IMR-90 (cell line): ENCODE results near the gene TEX101. TPM values are rescaled to one million over a fixed set of nuclear protein-coding genes. Genes with fewer than 3 reads are reported as not detected.

Experiments
- ATAC-seq: fragments of 200-7000 bp; cut with Tn5 transposase; 2 replicates; pipeline ENCODE4 v1.9.1; 2020; ENCODE audit warnings: low read depth, mild to moderate bottlenecking, moderate library complexity
- BruUV-seq: library from RNA; stranded (reverse); fragments of 400-500 nt; replicated peaks from 2 replicates; lab custom pipeline; 2021; lab: Mats Ljungman, UMichigan
- CTCF ChIA-PET: fragments of 300-600 bp; formaldehyde crosslinking; extraction: SDS; loops from one replicate; lab custom pipeline; 2021; ENCODE audit warnings: antibody characterized with exemption; lab: Yijun Ruan, JAX
- POLR2A ChIA-PET: fragments of 300-600 bp; sonication (Branson Sonifier 250); formaldehyde crosslinking; loops from one replicate; lab custom pipeline; 2022; ENCODE audit warnings: antibody characterized with exemption; ENCODE audit not compliant: unreplicated experiment; lab: Charles Lee
- DNase-seq: peaks from one replicate; pipeline ENCODE4 v3.0.0; 2013
- H2AFZ ChIP-seq: replicated peaks from 2 replicates; pipeline ENCODE3; 2013; ENCODE audit warnings: low read length, mild to moderate bottlenecking; ENCODE audit not compliant: poor library complexity
- H2AK5ac ChIP-seq: 2 replicates; pipeline ENCODE4 v1.6.1; 2013; ENCODE audit warnings: low read depth, low read length, inconsistent platforms
- H2AK9ac ChIP-seq: replicated peaks from 2 replicates; pipeline ENCODE3; 2013; ENCODE audit warnings: mild to moderate bottlenecking, low read depth, low read length, moderate library complexity; ENCODE audit not compliant: poor library complexity
- H2BK120ac ChIP-seq: 2 replicates; pipeline ENCODE4 v1.6.1; 2013; ENCODE audit warnings: low read depth, low read length, inconsistent platforms
- H2BK15ac ChIP-seq: 3 replicates; pipeline ENCODE4 v1.6.1; 2013; ENCODE audit warnings: low read depth, low read length, inconsistent platforms
- H2BK20ac ChIP-seq: 2 replicates; pipeline ENCODE4 v1.6.1; 2013; ENCODE audit warnings: low read depth, mild to moderate bottlenecking, inconsistent platforms, low read length, moderate library complexity
- H2BK5ac ChIP-seq: 2 replicates; pipeline ENCODE4 v1.6.1; 2013; ENCODE audit warnings: mild to moderate bottlenecking, low read depth, low read length, inconsistent platforms; ENCODE audit not compliant: poor library complexity, severe bottlenecking
- H3K14ac ChIP-seq: replicated peaks from 2 replicates; pipeline ENCODE4 v1.6.1; 2013; ENCODE audit warnings: low read depth, low read length, inconsistent platforms
- H3K18ac ChIP-seq: 2 replicates; pipeline ENCODE4 v1.6.1; 2013; ENCODE audit warnings: low read depth, low read length, control low read depth
- H3K23ac ChIP-seq: 2 replicates; pipeline ENCODE4 v1.6.1; 2013; ENCODE audit warnings: low read depth, low read length, inconsistent platforms
- H3K27ac ChIP-seq: 2 replicates; pipeline ENCODE4 v1.5.1; 2013; ENCODE audit warnings: mild to moderate bottlenecking, control low read depth, low read length; ENCODE audit not compliant: insufficient read depth
- H3K27me3 ChIP-seq: 2 replicates; pipeline ENCODE4 v1.6.1; 2013; ENCODE audit warnings: low read length; ENCODE audit not compliant: control insufficient read depth, insufficient read depth
- H3K36me3 ChIP-seq: 2 replicates; pipeline ENCODE4 v1.6.1; 2013; ENCODE audit warnings: low read length, mixed read lengths; ENCODE audit not compliant: control insufficient read depth, insufficient read depth
- H3K4ac ChIP-seq: 2 replicates; pipeline ENCODE4 v1.6.1; 2013; ENCODE audit warnings: low read depth, low read length, inconsistent platforms
- H3K4me1 ChIP-seq: 2 replicates; pipeline ENCODE4 v1.6.1; 2013; ENCODE audit warnings: low read length, mixed read lengths; ENCODE audit not compliant: control insufficient read depth, insufficient read depth
- H3K4me2 ChIP-seq: 2 replicates; pipeline ENCODE4 v1.6.1; 2013; ENCODE audit warnings: low read depth, mild to moderate bottlenecking, control low read depth, low read length, moderate library complexity
- H3K4me3 ChIP-seq: 2 replicates; pipeline ENCODE4 v1.5.1; 2013; ENCODE audit warnings: low read depth, mild to moderate bottlenecking, control low read depth, low read length, moderate library complexity; ENCODE audit not compliant: insufficient read depth
- H3K56ac ChIP-seq: 2 replicates; pipeline ENCODE4 v1.6.1; 2013; ENCODE audit warnings: low read length, inconsistent platforms; ENCODE audit not compliant: insufficient read depth; ENCODE audit errors: extremely low read depth
- H3K79me1 ChIP-seq, 2 experiments: 2 replicates each; pipeline ENCODE4 v1.6.1; 2013; ENCODE audit warnings: low read length in 2 of 2, inconsistent platforms in 1 of 2, low read depth in 1 of 2
- H3K9ac ChIP-seq: 2 replicates; pipeline ENCODE4 v1.6.1; 2013; ENCODE audit warnings: low read depth, low read length, control low read depth
- H3K9me1 ChIP-seq: 2 replicates; pipeline ENCODE4 v1.6.1; 2013; ENCODE audit warnings: low read length, inconsistent platforms; ENCODE audit not compliant: insufficient read depth
- H3K9me3 ChIP-seq: 2 replicates; pipeline ENCODE4 v1.6.1; 2013; ENCODE audit warnings: low read length; ENCODE audit not compliant: control insufficient read depth, insufficient read depth
- H4K20me1 ChIP-seq: 2 replicates; pipeline ENCODE4 v1.6.1; 2013; ENCODE audit warnings: low read length, inconsistent platforms; ENCODE audit not compliant: insufficient read depth
- H4K5ac ChIP-seq: 2 replicates; pipeline ENCODE4 v1.6.1; 2013; ENCODE audit warnings: mild to moderate bottlenecking, low read depth, low read length, control low read depth
- H4K8ac ChIP-seq, 2 experiments: 2 replicates each; pipeline ENCODE4 v1.6.1; 2013; ENCODE audit warnings: low read depth in 2 of 2, low read length in 2 of 2, control low read depth in 1 of 2, inconsistent platforms in 1 of 2
- H4K91ac ChIP-seq: 2 replicates; pipeline ENCODE4 v1.6.1; 2013; ENCODE audit warnings: low read depth, low read length, inconsistent platforms; ENCODE audit not compliant: insufficient read depth
- CEBPB ChIP-seq: IDR thresholded peaks from 2 replicates; pipeline ENCODE4 v1.6.1; 2012; ENCODE audit warnings: low read depth, low read length, improper control_type of control experiment
- CTCF ChIP-seq: conservative IDR thresholded peaks from 2 replicates; pipeline ENCODE4 v1.5.1; 2012; ENCODE audit warnings: mild to moderate bottlenecking, low read depth, low read length, improper control_type of control experiment
- MAFK ChIP-seq: IDR thresholded peaks from 2 replicates; pipeline ENCODE4 v1.6.1; 2012; ENCODE audit warnings: low read depth, low read length, improper control_type of control experiment
- RAD21 ChIP-seq: IDR thresholded peaks from 2 replicates; pipeline ENCODE4 v1.6.1; 2012; ENCODE audit warnings: low read length, improper control_type of control experiment
- RFX5 ChIP-seq: IDR thresholded peaks from 2 replicates; pipeline ENCODE4 v1.8.0; 2012; ENCODE audit warnings: low read depth, mild to moderate bottlenecking, low read length, moderate library complexity
- WGBS, 2 experiments: methylation state at CpG; one replicate each; pipeline versions ENCODE4 v1.1.5 to v1.1.7; 2013; ENCODE audit warnings: missing lambda C conversion rate in 2 of 2; ENCODE audit not compliant: insufficient read length in 1 of 2; ENCODE audit errors: extremely low coverage in 2 of 2; 5-methylcytosine and 5-hydroxymethylcytosine counted together
- dilution Hi-C: fragments of 300-500 bp; cut with HindIII; formaldehyde crosslinking; loops from one replicate; pipeline ENCODE4 v1.14.3; 2018; ENCODE audit warnings: low sequenced_read_pairs; ENCODE audit not compliant: unreplicated experiment
- in situ Hi-C: fragments of 300-500 bp; cut with MboI; formaldehyde crosslinking; loops from 3 replicates; pipeline ENCODE4 v1.14.3; 2019; ENCODE audit warnings: low sequenced_read_pairs, inconsistent platforms, mixed read lengths
- intact Hi-C: fragments of 100-400 bp; cut with micrococcal nuclease; formaldehyde crosslinking; loops from 2 replicates; pipeline ENCODE4 v1.10.0; 2022
- polyA plus RNA-seq, 3 experiments: library from polyadenylated mRNA; depleted of rRNA; stranded (reverse); fragments of >200 nt; gene quantifications; 2 replicates each; pipeline ENCODE4 v1.2.3, GENCODE V29; 2012; ENCODE audit warnings: low replicate concordance in 1 of 3
- total RNA-seq: library from RNA; depleted of rRNA; stranded (reverse); fragments of >200 nt; gene quantifications from 2 replicates; pipeline ENCODE4 v1.2.3, GENCODE V29; 2012

The TEX101 gene
- total and polyA plus RNA-seq, 2 of the 4 experiments (the other 2 are of a cell fraction): not detected

- peak; percentile 94 for TF ChIP-seq CTCF
These were observed 32.2 kb downstream of the TEX101 start (continued) for GRCh38 chr19:43446746-43447489.

- Histone ChIP-seq H3K56ac (no peak overlapping the region), H2BK5ac (no peak overlapping the region), H2AK5ac (peak overlapping the region; percentile 7; the same call in 1 of the 2 replicates), H3K27ac (no peak overlapping the region), H3K4me1 (0 out of 2 replicates have a peak, but pooled peaks cover 2% of the 10 kb centered on the region), H3K23ac (no peak overlapping the region), H4K20me1 (no peaks in the 10 kb centered on the region), H4K91ac (no peak overlapping the region), H2BK20ac (no peak overlapping the region), H3K4ac (no peak overlapping the region), H2BK15ac (no peak overlapping the region), H3K79me1 (no peaks in the 10 kb centered on the region), H3K9ac (no peak overlapping the region), H4K5ac (no peak overlapping the region), H2AFZ (no peak overlapping the region), H3K4me2 (no peak overlapping the region), H3K27me3 (no peaks in the 10 kb centered on the region), H3K4me3 (no peak overlapping the region), H2BK120ac (0 out of 2 replicates have a peak overlapping the region, but pooled peaks have one; percentile 5), H2AK9ac (no peak overlapping the region), H3K36me3 (no peaks in the 10 kb centered on the region), H3K9me3 (peaks cover 3% of the 10 kb centered on the region), H3K14ac (no peak overlapping the region), H3K9me1 (no peaks in the 10 kb centered on the region), H3K18ac (no peak overlapping the region), H4K8ac (no peak overlapping the region)
- CTCF ChIA-PET: interaction anchor here (0.6 to 2.9 kb wide), 15 partner anchors 9 to 223 kb away, joined by 3 to 23 read pairs (median 4); partner anchors contain the start of genes ETHE1 and PLAUR
- intact Hi-C loops: loop anchor here (1.0 to 10.0 kb wide), 4 partner anchors 56 to 357 kb away; partner anchors contain the start of gene LYPD5
- no peak for ATAC-seq
- POLR2A ChIA-PET: interaction anchor here (0.9 kb wide), 1 partner anchor 72 kb away, joined by 13 read pairs; no protein-coding TSS in a partner anchor
- WGBS, 2 experiments: no CpG with 5 or more reads among the region's 9 CpGs
- DNase-seq: no peak
- in situ Hi-C loops: loop anchor here (5.0 kb wide), 1 partner anchor 75 kb away; no protein-coding TSS in a partner anchor
- dilution Hi-C loops: no loop called here
- BruUV-seq: no TSS peak
- TF ChIP-seq CTCF (no peak), CEBPB (no peak), MAFK (no peak), RAD21 (no peak), RFX5 (no peak)
These were observed 33.0 kb downstream of the TEX101 start for GRCh38 chr19:43447655-43448054.
